H1 (cell line): ENCODE measurements around the gene SLC44A1. TPM values are rescaled to one million over a fixed set of nuclear protein-coding genes. Genes with fewer than 3 reads are reported as not detected.

Experiments used
- CTCF ChIA-PET: fragments of 300-600 bp; sonication (Branson Sonifier 250); formaldehyde crosslinking; loops from one replicate; lab custom pipeline; 2021; ENCODE audit not compliant: partially characterized antibody; lab: Charles Lee
- POLR2A ChIA-PET: fragments of 300-600 bp; sonication (Branson Sonifier 250); formaldehyde crosslinking; loops from one replicate; lab custom pipeline; 2021; ENCODE audit warnings: inconsistent platforms; ENCODE audit not compliant: partially characterized antibody; lab: Charles Lee
- DNase-seq, 2 experiments: peaks; one replicate each; pipeline versions ENCODE4 v3.0.0 to v3.0.0-alpha.2; 2010 to 2022; ENCODE audit warnings: low spot score in 2 of 2, low read depth in 1 of 2, mixed read lengths in 1 of 2
- FAIRE-seq: peaks from 2 replicates; lab custom pipeline; 2011; peaks lifted over from hg19 to GRCh38; lab: Jason Lieb, UNC
- H2AFZ ChIP-seq: 2 replicates; pipeline ENCODE4 v1.8.1; 2012; ENCODE audit warnings: low read length, inconsistent platforms
- H2AK5ac ChIP-seq: 2 replicates; pipeline ENCODE4 v1.6.1; 2013; ENCODE audit warnings: low read depth, low read length
- H2BK120ac ChIP-seq: replicated peaks from 2 replicates; pipeline ENCODE3; 2013; ENCODE audit warnings: low read depth, low read length, inconsistent platforms
- H2BK12ac ChIP-seq: 2 replicates; pipeline ENCODE4 v1.6.1; 2013; ENCODE audit warnings: low read depth, low read length
- H2BK15ac ChIP-seq: 2 replicates; pipeline ENCODE4 v1.6.1; 2013; ENCODE audit warnings: low read length
- H2BK20ac ChIP-seq: 2 replicates; pipeline ENCODE4 v1.6.1; 2013; ENCODE audit warnings: low read length
- H2BK5ac ChIP-seq: 2 replicates; pipeline ENCODE4 v1.6.1; 2013; ENCODE audit warnings: low read depth, low read length
- H3K14ac ChIP-seq: 2 replicates; pipeline ENCODE4 v1.6.1; 2013; ENCODE audit warnings: inconsistent platforms; ENCODE audit not compliant: insufficient read length
- H3K18ac ChIP-seq: 2 replicates; pipeline ENCODE4 v1.6.1; 2013; ENCODE audit warnings: low read length; ENCODE audit errors: extremely low read depth
- H3K23ac ChIP-seq: 2 replicates; pipeline ENCODE4 v1.6.1; 2013; ENCODE audit warnings: inconsistent platforms; ENCODE audit not compliant: insufficient read length
- H3K23me2 ChIP-seq: 2 replicates; pipeline ENCODE4 v1.6.1; 2013; ENCODE audit warnings: low read depth, low read length
- H3K27ac ChIP-seq: 2 replicates; pipeline ENCODE4 v1.6.1; 2011; ENCODE audit warnings: low read depth, low read length, inconsistent platforms
- H3K27me3 ChIP-seq, 4 experiments: replicated peaks in 1 of 4; 1 replicate in 1 of 4; 2 replicates in 3 of 4; pipeline versions ENCODE4 v1.6.1 to v1.8.1; 2011 to 2013; ENCODE audit warnings: low read length in 3 of 4, mild to moderate bottlenecking in 3 of 4, inconsistent platforms in 2 of 4, mixed read lengths in 2 of 4, moderate library complexity in 1 of 4; ENCODE audit not compliant: control insufficient read depth in 3 of 4, insufficient read depth in 3 of 4; ENCODE audit errors: extremely low read depth in 1 of 4
- H3K36me3 ChIP-seq, 4 experiments: 2 replicates each; pipeline versions ENCODE4 v1.6.1 to v1.8.1; 2011 to 2013; ENCODE audit warnings: mild to moderate bottlenecking in 4 of 4, low read length in 3 of 4, moderate library complexity in 2 of 4, control low read depth in 1 of 4, inconsistent platforms in 1 of 4; ENCODE audit not compliant: insufficient read depth in 4 of 4, control insufficient read depth in 2 of 4
- H3K4ac ChIP-seq: replicated peaks from 2 replicates; pipeline ENCODE3; 2013; ENCODE audit warnings: low read length, low read depth, mixed read lengths, inconsistent platforms; ENCODE audit not compliant: insufficient read length
- H3K4me1 ChIP-seq, 4 experiments: replicated peaks in 1 of 4; 1 replicate in 1 of 4; 2 replicates in 3 of 4; pipeline versions ENCODE4 v1.6.1 to v1.8.1; 2011 to 2013; ENCODE audit warnings: low read length in 3 of 4, inconsistent platforms in 2 of 4, mixed read lengths in 1 of 4; ENCODE audit not compliant: insufficient read depth in 4 of 4, control insufficient read depth in 3 of 4
- H3K4me2 ChIP-seq, 2 experiments: 2 replicates each; pipeline versions ENCODE4 v1.6.1 to v1.8.1; 2011 to 2013; ENCODE audit warnings: low read depth in 2 of 2, low read length in 2 of 2, control low read depth in 1 of 2, inconsistent platforms in 1 of 2, mild to moderate bottlenecking in 1 of 2; ENCODE audit not compliant: insufficient read depth in 1 of 2
- H3K4me3 ChIP-seq, 4 experiments: fragments of 200-600, 300-600 bp in 1 of 4; sonication (generic), shearing (Covaris generic), sonication (Bioruptor Twin) in 1 of 4; 2 replicates each; pipeline versions ENCODE4 v1.5.1 to v1.8.1; 2011 to 2016; ENCODE audit warnings: low read length in 4 of 4, low read depth in 3 of 4, control low read depth in 2 of 4, inconsistent platforms in 2 of 4, mild to moderate bottlenecking in 2 of 4, mixed read lengths in 1 of 4, moderate library complexity in 1 of 4; ENCODE audit not compliant: insufficient read depth in 2 of 4; ENCODE audit errors: extremely low read depth in 1 of 4
- H3K56ac ChIP-seq: replicated peaks from 2 replicates; pipeline ENCODE3; 2013; ENCODE audit warnings: low read depth, mild to moderate bottlenecking, mixed read lengths, low read length, inconsistent platforms; ENCODE audit not compliant: insufficient read length
- H3K79me1 ChIP-seq: 2 replicates; pipeline ENCODE4 v1.6.1; 2013; ENCODE audit warnings: low read depth, low read length, control low read depth
- H3K79me2 ChIP-seq, 2 experiments: 2 replicates each; pipeline versions ENCODE4 v1.6.1 to v1.8.1; 2012 to 2013; ENCODE audit warnings: low read length in 2 of 2, mild to moderate bottlenecking in 2 of 2, inconsistent platforms in 1 of 2; ENCODE audit not compliant: insufficient read depth in 2 of 2, control insufficient read depth in 1 of 2
- H3K9ac ChIP-seq, 4 experiments: replicated peaks in 1 of 4; 1 replicate in 1 of 4; 2 replicates in 3 of 4; pipeline versions ENCODE4 v1.6.1 to v1.8.1; 2011 to 2013; ENCODE audit warnings: low read depth in 3 of 4, low read length in 3 of 4, control low read depth in 2 of 4, mild to moderate bottlenecking in 2 of 4, moderate library complexity in 2 of 4, inconsistent platforms in 1 of 4; ENCODE audit errors: extremely low read depth in 1 of 4
- H3K9me3 ChIP-seq, 2 experiments: 2 replicates each; pipeline versions ENCODE4 v1.6.1 to v1.8.1; 2012 to 2013; ENCODE audit warnings: mild to moderate bottlenecking in 2 of 2, moderate library complexity in 2 of 2, control low read depth in 1 of 2, inconsistent platforms in 1 of 2, low read depth in 1 of 2, low read length in 1 of 2, mixed read lengths in 1 of 2; ENCODE audit not compliant: insufficient read depth in 2 of 2
- H4K20me1 ChIP-seq, 2 experiments: replicated peaks in 1 of 2; 2 replicates each; pipeline versions ENCODE3 to v1.8.1; 2011 to 2013; ENCODE audit warnings: inconsistent platforms in 2 of 2, low read length in 2 of 2, mild to moderate bottlenecking in 1 of 2; ENCODE audit not compliant: insufficient read depth in 2 of 2, control insufficient read depth in 1 of 2
- H4K5ac ChIP-seq: 2 replicates; pipeline ENCODE4 v1.6.1; 2013; ENCODE audit warnings: low read length, low read depth, mixed read lengths, inconsistent platforms; ENCODE audit not compliant: insufficient read length
- H4K8ac ChIP-seq: 2 replicates; pipeline ENCODE4 v1.8.0; 2013; ENCODE audit warnings: mild to moderate bottlenecking, moderate library complexity, low read length, inconsistent platforms; ENCODE audit not compliant: insufficient read depth; ENCODE audit errors: extremely low read depth
- H4K91ac ChIP-seq: replicated peaks from 2 replicates; pipeline ENCODE3; 2013; ENCODE audit warnings: low read length, mixed read lengths, inconsistent platforms; ENCODE audit not compliant: insufficient read length
- CBX5 ChIP-seq: fragments of 300-800, 300-1000 bp; sonication (generic); IDR thresholded peaks from 2 replicates; pipeline ENCODE4 v1.7.1; 2016; ENCODE audit warnings: antibody characterized with exemption, low read length, low read depth
- CREB1 ChIP-seq: IDR thresholded peaks from 2 replicates; pipeline ENCODE4 v1.6.1; 2012; ENCODE audit warnings: inconsistent platforms
- GABPA ChIP-seq: IDR thresholded peaks from 2 replicates; pipeline ENCODE4 v1.6.1; 2011; ENCODE audit warnings: mild to moderate bottlenecking, low read length, moderate library complexity, borderline replicate concordance; ENCODE audit not compliant: insufficient read depth
- SP4 ChIP-seq: IDR thresholded peaks from 2 replicates; pipeline ENCODE4 v1.6.1; 2012; ENCODE audit warnings: low read length, inconsistent platforms
- polyA plus RNA-seq, 7 experiments: library from polyadenylated mRNA; depleted of rRNA in 3 of 7; stranded (reverse) in 5 of 7; unstranded in 2 of 7; fragments of >200 nt in 5 of 7; fragments of 200-250 nt in 2 of 7; gene quantifications; 1 replicate in 5 of 7; 2 replicates in 1 of 7; 4 replicates in 1 of 7; pipeline versions ENCODE4 v1.2.1 to v1.2.3, GENCODE V29; 2011 to 2013; ENCODE audit warnings: missing spikeins in 2 of 7, mixed read lengths in 2 of 7
- total RNA-seq: library from RNA; stranded (reverse); fragmentation: NEBNext Ultra II Directional; extraction: Animal tissue kit (Norgen Biotek cat#: 25700); gene quantifications from 2 replicates; pipeline ENCODE4 v1.2.1, GENCODE V29; 2021
- TF ChIP-seq, protein P1 (sequence below), 3 experiments: IDR thresholded peaks; 1 replicate in 2 of 3; 2 replicates in 1 of 3; pipeline versions ENCODE4 v1.5.1 to v1.6.1; 2011; ENCODE audit warnings: low read length in 3 of 3, mild to moderate bottlenecking in 3 of 3, inconsistent platforms in 2 of 3, low read depth in 1 of 3, moderate library complexity in 1 of 3; ENCODE audit not compliant: insufficient read depth in 1 of 3; ENCODE audit errors: control extremely low read depth in 1 of 3

Gene SLC44A1
- total and polyA plus RNA-seq, 2 of the 8 experiments (the other 6 are each of a cell fraction or from before 2014, with no cell fraction given): 30.5 to 71.2 TPM

DNA sequence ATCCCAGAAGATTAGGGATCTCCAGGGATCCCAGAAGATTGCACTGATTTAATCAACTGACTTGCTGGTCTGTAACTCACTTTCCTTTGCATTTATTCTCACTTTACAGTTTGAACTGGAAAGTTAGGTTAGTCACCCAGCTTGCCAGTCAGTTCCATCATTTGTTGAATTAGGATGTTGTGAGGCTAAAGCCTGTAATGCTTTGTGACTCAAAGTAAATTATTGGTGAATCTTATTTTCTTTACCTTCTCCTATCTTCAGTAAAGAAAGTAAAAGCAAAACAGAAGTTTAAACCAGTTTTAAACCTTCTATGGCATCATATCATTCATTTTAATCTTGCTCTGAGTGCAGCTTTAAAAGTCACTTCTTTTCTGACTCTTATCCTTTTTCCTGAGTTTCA is 85.8 kb downstream of the SLC44A1 start:
- no peak overlapping the region for H3K4me2 ChIP-seq
- H3K23ac ChIP-seq: no peak overlapping the region
- no peak overlapping the region for H3K27ac ChIP-seq
- H4K5ac ChIP-seq: no peak overlapping the region
- H3K4ac ChIP-seq: no peak overlapping the region
- no peak overlapping the region for H3K18ac ChIP-seq
- H3K23me2 ChIP-seq: no peaks in the 10 kb centered on the region
- peaks cover 0 to 11% of the 10 kb centered on the region in 2 experiments; a peak in 2 of 4 replicates for H3K79me2 ChIP-seq
- H3K4me3 ChIP-seq: no peak overlapping the region
- no peaks in the 10 kb centered on the region for H3K79me1 ChIP-seq
- H3K14ac ChIP-seq: no peak overlapping the region
- H3K56ac ChIP-seq: no peak overlapping the region
- H3K9ac ChIP-seq: no peak overlapping the region
- ChIA-PET POLR2A (no interaction called here), CTCF (no interaction called here)
- H3K4me1 ChIP-seq: peaks cover 0 to 4% (median 0%) of the 10 kb centered on the region in 4 experiments; a peak in 1 of 7 replicates
- H2BK120ac ChIP-seq: no peak overlapping the region
- H2BK15ac ChIP-seq: no peak overlapping the region
- H2BK12ac ChIP-seq: no peak overlapping the region
- H3K36me3 ChIP-seq: no peaks in the 10 kb centered on the region; a peak in 1 of 8 replicates
- no peak overlapping the region for H2AFZ ChIP-seq
- H4K8ac ChIP-seq: no peak overlapping the region
- TF ChIP-seq, protein P1, sequence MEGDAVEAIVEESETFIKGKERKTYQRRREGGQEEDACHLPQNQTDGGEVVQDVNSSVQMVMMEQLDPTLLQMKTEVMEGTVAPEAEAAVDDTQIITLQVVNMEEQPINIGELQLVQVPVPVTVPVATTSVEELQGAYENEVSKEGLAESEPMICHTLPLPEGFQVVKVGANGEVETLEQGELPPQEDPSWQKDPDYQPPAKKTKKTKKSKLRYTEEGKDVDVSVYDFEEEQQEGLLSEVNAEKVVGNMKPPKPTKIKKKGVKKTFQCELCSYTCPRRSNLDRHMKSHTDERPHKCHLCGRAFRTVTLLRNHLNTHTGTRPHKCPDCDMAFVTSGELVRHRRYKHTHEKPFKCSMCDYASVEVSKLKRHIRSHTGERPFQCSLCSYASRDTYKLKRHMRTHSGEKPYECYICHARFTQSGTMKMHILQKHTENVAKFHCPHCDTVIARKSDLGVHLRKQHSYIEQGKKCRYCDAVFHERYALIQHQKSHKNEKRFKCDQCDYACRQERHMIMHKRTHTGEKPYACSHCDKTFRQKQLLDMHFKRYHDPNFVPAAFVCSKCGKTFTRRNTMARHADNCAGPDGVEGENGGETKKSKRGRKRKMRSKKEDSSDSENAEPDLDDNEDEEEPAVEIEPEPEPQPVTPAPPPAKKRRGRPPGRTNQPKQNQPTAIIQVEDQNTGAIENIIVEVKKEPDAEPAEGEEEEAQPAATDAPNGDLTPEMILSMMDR (IDR thresholded peaks at IDR 0.05; ENCODE audit: control extremely low read depth in 1 of 3, insufficient read depth in 1 of 3, low read depth in 1 of 3, low read length in 3 of 3): no peak
- TF ChIP-seq GABPA (no peak), SP4 (no peak), CBX5 (no peak), CREB1 (no peak)
- no peak overlapping the region for H2AK5ac ChIP-seq
- H4K91ac ChIP-seq: no peak overlapping the region
- H3K9me3 ChIP-seq: no peaks in the 10 kb centered on the region
- FAIRE-seq (no peak), DNase-seq (no peak)
- no peaks in the 10 kb centered on the region for H3K27me3 ChIP-seq
- H2BK5ac ChIP-seq: no peak overlapping the region
- H4K20me1 ChIP-seq: peaks cover 0 to 2% of the 10 kb centered on the region in 2 experiments
- no peak overlapping the region for H2BK20ac ChIP-seq
